GM19467 (cell line): ENCODE measurements around the gene MNAT1.

Experiments used
- ATAC-seq: cut with Tn5 transposase; IDR thresholded peaks from one replicate; pipeline ENCODE4 v1.9.1; 2021; ENCODE audit warnings: mild to moderate bottlenecking, moderate library complexity; ENCODE audit not compliant: unreplicated experiment

The MNAT1 gene

DNA sequence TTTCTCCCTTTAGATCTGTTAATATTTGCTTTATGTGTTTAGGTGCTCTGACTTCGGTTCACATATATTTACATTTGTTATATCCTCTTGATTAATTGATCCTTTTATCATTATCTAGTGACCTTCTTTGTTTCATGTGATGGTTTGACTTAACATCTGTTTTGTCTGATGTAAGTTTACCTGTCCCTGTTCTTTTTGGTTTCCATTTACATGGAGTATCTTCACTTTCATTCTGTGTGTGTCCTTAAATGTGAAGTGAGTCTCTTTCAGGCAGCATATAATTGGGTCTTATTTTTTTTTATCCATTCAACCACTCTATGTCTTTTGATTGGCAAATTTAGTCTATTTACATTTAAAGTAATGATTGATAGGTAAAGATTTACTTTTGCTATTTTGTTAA, 222.1 kb downstream of the MNAT1 start:
- ATAC-seq = no peak

DNA sequence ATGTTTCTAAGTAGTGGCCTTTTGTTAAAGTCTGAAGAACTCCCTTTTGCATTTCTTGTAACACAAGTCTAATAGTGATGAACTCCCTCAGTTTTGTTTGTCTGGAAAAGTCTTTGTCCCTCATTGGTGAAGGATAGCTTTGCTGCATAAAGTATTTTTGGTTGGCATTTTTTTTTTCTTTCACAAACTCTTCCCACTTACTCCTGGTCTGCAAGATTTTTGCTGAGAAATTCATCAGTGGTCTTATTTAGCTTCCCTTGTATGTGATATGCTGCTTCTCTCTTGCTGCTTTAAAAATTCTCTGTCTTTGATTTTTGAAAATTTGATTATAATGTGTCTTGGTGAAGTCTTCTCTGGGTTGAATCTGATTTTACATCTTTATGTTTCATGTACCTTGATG, 223.6 kb downstream of the MNAT1 start:
- ATAC-seq = no peak

DNA sequence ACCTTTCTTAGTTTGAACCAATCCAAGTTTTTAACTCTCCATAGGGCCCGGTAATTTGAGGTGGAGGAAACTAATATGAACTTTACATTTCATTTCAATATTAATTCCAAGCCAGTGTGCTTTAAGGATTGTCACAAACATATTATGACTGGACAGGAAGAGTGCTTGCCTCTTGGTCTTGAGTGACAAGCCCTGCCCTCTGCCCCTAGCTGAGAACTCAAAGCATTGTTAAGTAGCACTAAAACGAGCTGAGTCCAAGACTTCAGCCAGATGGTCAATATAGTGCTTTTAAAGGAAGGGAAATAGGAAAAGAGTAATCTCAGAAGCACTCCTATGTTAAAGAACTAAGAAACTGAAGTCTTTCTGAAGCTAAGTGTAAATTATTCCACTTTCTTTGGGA, 229.2 kb downstream of the MNAT1 start:
- ATAC-seq = no peak

DNA sequence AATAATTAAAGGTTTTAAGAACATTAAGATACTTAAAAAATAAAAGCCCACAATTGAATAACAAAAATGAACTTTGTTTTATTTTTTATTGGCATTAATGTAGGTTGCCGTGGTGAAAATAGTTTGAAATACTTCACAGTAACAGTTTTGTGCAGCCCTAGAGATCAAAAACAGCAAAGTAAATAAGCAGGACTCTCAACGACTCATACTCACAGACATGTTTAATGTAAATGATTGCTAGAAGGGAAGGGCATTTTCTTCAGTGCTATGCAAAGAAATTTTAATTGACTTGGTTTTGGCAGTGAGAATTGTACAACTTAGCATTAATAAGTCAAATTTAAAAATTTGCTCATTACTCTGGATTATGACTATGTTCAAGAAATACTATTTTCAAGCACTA, 230.3 kb downstream of the MNAT1 start:
- no peak for ATAC-seq

DNA sequence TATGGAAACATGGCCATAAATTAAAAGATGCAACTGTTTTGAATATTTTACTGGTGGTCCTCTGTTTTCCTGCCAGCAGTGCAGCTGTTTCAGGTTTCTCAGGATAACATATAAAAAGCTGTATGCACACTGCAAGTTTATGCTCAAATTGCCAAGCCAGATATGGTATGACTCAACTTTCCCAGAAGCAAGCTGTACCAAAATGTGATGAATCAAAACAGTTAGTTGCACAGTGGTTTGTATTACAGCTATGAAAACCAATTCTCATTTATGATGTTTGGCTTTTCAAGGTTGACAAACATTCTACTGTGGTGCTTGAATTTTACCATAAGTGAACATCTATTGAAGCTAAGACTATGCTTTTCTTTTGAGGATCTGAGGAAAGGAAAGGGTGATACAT, 230.8 kb downstream of the MNAT1 start:
- no peak for ATAC-seq

DNA sequence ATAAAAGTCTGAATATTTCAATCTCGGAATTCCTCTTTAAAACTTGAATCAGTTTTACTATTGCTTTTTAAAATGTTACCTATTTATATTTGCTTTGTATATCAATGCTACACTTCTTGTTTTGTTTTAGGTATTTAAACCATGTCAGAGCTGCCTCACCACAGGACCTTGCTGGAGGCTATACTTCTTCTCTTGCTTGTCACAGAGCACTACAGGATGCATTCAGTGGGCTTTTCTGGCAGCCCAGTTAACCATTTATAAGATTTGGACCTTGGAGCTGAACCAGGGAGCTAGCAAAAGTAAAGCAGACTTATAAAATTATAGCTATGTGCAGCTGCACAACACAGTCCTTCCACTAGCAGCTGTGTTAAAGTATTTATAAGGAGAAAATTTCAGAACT, 233.5 kb downstream of the MNAT1 start:
- no peak for ATAC-seq

DNA sequence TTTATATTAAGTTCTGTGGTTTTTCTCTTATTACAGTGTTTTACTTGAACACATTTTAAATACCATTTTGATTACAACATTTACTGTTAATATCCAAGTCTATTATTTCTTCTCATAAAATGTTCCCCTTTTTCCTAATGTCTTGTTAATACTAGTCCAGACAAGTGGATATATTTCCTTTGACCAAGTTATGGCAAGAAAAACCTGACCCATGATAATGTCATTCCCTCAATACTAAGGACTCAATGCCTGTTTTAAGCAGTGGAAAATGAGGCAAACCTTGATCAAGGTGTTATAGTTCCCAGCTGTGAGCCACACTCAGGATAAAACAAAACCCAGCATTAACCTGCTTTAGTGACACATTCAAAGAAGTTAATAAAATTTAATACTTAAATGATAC, 234.1 kb downstream of the MNAT1 start:
- ATAC-seq = no peak

DNA sequence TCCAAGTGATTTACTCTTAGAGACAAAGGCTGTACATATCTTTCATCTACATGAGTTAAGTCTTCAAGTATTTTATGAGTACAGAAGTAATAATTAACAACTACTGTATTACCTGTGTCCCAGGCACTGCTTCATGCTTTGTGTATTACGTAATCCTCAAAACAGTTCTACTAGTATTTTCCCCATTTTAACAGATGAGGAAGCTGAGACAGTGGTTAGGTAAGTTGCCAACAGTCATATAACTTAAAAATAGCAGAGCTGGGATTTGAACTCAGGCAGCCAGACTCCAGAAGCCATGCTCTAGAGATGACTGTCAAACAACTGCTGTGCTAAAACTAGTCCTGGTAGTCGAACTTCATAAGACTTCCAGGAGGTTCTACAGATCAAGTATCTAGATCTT, 235.6 kb downstream of the MNAT1 start:
- ATAC-seq = no peak

DNA sequence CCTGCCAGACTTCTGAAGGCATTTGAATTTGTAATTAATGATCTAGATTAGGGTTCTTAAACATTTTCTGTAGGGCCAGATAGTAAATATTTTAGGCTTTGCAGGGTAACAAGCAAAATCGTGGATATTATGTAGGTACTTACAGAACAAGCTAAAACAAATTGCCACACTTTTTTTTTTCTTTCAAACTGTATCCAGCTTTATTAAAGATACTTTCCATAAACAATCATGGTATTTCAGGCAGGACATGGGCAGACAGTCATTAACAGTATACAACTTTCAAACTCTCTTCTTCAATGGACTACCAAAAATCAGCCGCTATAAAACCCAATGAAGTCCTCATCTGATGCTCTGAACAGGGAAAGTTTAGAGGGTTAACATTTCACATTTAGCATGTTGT, 236.7 kb downstream of the MNAT1 start:
- ATAC-seq = no peak

DNA sequence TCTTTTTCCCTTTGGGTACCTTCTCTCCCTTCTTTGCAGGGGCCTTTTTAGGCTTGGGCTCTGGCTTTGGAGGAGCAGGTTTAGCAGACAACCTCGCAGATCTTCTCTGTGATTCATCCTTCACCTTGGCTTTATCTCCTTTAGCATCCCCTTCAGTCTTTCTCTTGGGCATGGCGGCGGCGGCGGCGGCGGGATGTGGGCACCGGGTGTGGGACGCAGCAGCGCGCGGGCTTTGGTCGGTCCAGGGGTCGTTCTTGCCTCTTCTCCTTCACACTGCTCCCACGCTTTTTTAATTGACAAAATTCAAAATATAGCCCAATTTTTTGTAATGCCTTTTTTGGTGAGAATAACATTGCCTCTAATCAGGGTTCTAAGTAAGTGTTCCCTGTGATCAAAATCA, 237.7 kb downstream of the MNAT1 start:
- ATAC-seq = no peak

DNA sequence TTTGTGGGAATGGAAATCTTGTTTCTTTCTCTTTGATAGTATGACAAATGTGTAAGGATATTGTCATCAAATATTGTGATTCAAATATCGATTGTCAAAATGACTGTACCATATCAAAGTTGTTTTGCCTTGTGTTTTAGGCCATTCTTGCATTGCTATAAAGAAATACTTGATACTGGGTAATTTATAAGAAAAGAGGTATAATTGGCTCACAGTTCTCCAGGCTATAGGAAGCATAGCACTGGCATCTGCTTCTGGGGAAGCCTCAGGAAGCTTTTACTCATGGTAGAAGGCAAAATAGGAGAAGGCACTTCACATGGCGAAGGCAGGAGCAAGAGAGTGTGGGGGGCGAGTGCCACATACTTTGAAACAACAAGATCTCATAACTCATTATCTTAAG, 238.5 kb downstream of the MNAT1 start:
- ATAC-seq = no peak

DNA sequence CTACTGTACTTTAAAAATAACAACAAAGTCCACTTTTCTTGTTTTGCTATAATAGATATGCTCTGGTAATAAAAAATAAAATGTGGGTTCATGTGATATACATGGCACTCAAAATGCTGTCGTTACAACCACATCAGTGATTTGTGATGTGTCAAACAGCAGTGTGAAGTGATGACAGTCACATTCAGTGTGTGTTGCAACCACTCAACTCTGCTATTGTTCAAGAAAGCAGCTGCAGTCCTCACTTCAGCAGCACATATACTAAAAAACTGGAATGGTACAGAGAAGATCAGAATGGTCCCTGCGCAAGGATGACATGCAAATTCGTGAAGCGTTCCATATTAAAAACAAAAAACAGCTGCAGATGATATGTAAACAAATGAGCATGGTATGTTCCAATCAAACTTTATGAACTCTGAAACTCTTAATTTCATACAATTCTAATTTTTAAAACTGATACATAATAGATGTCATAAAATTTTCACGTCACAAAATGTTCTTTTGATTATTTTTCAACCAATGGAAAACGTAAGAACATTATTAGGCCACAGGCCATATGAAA, 239.6 kb downstream of the MNAT1 start:
- no peak for ATAC-seq

DNA sequence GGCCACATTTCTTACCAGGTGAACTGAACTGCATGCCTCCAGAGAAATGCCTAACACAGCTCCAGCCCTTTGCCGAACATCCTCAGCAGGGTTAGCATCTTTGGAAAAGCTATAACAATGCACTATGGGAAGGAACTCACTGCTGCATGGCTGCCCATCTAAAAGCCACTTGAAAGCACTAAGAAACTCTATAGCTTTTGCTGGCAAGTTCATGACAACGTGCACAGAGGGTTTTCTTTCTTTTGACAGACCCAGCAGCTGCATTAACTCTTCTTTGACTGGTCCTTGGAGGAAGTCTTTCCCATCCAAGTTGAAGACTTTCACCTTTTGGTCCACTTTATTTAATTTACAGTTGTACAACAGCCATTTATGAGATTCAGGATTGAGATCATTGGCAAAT, 241.0 kb downstream of the MNAT1 start:
- ATAC-seq = no peak

DNA sequence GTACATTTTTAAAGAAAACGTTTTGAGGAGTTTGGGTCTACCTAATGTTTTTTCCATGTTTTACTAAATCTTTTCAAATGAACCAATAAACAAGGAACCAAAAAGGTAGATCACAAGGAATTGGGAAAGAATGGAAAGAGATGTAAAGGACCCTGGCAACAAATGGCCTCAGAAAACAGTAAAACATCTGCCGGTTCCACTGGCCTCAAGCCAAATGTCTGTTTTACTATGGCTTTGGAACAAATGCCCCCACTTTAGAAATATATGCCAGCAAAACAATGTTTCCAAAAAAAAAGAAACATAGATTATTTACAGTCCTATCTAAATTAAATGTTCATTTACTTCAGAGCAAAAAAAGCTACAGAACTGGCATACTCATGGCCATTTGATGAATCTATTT, 243.3 kb downstream of the MNAT1 start:
- no peak for ATAC-seq

DNA sequence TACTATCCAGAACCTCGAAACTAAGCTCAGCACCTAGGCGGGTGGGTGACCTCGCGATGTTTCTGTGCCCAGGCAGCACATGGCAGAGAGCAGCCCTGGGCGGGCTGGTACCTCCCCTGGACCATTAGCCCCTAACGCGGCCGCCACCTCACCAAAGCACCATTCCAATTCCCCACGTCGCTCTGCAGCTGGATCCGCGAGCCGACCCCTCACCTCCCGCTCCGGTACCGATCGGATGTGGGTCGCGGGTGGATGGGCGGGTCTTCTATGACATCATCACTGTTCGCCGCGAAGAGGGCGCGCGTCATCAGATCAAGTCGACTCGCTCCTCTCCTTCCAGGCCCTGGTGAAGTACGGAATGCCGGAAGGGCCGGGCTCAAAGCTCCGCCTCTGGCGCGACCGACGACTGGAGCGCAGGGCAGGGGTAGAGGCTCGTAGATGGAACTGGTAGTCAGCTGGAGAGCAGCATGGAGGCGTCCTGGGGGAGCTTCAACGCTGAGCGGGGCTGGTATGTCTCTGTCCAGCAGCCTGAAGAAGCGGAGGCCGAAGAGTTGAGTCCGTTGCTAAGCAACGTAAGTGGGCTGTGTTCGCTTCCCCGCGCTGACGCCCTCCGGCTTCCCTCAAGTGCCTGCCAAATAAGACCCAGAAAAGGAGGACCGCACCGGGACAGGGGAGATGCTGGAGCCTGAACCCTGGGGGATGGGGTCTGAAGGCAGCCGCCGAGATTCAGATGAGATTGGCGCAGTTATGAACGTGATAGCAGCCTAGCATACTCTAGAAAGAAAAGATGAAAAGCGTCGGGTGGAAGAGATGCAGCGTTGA, 246.5 kb downstream of the MNAT1 start, which contains the start of the genes SLC38A6 and TRMT5:
Gene SLC38A6, plus strand, starts transcription at position 435 of the 822 bp plus-strand sequence. Its CDS starts 33 bp downstream, at position 468.
Gene TRMT5, minus strand, starts transcription at position 269 of the 822 bp plus-strand sequence. Its CDS starts 106 bp downstream, at position 163.
- ATAC-seq = peak; percentile 83

DNA sequence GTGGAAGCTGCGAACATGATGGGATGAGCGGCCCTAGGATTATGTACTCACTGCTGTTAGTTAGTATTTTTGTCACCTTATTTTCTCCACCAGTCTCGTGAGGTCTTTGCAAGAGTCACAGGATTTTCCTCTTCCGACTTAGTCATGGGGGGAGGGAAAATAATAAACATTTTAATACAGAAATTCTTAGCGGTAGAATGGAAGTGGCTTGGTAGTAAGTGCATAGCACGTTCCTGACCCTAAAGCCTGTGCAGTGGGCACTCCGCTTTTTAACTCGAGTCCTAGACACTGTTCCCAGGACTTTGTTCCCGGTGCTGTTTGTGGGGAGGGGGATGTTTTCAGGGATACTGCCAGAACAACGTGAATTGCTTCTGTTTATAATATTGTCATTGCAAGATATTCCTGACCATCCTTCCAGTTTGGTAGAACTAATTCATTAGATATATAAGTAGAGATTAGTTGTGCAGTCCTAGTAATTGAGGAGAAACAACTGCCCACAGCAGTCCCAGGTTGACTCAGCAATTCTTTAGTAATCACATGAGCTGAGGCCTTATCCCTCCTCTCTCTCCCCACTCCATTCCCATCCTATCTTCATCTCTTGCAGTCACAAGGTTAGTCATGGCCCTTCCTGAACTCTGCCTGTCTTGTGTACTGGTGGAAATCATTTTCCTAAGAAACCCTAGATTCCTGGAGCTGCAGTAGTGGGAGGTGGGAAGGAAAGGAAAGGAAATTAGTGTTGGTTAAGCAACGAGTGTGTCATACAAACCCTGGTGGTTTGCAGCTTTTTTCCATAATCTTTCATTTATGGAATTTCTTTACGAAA, 247.3 kb downstream of the MNAT1 start:
- peak; percentile 1 for ATAC-seq

DNA sequence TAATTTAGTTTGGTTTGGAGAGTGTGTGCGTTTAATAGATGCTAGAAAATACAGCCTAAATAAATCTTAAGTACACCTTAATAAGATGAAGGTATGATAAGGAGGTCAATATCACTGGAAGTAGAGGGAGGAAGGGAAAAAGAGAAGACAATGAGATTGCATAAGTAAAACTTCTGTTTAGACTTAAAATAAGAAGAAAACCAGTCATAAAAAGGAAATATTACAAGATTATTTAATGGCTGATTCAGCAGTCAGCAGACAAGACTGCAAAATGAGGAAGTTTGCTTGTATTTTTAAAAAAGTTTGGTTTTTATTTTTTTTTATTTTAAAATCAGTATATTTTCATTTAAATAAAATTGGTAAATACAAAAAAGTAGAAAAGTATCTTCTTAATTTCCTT, 249.6 kb downstream of the MNAT1 start:
- ATAC-seq = no peak

DNA sequence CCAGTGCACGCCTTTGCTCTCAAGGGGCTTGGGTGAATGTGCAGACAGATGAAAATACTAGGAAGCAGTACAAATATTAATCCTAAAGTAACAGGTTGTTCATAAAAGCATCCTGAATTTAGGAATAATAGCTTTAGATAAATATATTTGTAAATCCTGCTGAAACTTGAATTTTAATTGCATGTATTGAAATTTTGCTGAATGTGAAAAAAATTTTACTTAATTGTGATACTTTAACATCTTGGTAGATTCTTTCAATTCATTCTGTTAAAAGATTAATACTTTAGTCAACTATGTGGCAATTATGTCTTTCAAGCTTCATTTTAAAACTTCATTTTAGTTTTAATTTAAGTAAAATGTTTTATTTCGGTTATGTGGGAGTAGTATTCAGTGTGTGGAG, 251.9 kb downstream of the MNAT1 start:
- ATAC-seq = no peak

DNA sequence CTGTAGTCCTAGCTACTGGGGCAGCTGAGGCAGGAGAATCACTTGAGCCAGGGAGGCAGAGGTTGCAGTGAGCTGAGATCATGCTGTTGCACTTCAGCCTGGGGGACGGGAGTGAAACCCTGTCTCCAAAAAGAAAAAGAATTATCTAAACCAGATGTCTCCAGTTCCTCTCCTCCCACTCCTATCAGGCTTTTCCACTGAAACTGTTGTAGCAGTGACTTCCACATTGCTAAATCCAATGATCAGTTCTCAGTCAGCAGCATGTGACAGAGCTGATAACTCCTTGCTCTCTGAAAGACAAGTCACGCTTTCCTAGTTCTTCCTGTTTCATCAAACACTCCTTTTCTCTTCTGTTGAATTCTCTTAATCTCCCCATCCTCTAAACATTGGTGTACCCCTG, 255.0 kb downstream of the MNAT1 start:
- no peak for ATAC-seq

DNA sequence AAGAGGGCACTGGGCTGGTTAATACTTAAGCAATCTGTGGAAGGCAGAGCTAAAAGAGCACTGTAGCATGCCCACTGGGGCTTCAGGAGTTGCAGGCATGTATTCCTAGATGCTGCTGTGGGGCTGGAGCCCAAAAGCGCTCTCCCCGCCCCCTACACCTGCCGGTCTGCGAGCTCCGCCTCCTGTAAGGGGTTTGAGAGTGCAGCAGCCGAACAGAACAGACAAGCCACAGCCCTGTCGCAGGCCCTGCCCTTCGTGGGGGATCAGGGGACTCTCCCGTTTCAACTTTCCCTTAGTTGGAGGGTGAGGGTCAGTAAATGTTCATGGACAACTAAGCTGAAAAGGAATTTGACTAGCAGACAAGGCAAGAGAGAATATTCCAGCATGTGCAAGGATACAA, 264.1 kb downstream of the MNAT1 start:
- no peak for ATAC-seq

DNA sequence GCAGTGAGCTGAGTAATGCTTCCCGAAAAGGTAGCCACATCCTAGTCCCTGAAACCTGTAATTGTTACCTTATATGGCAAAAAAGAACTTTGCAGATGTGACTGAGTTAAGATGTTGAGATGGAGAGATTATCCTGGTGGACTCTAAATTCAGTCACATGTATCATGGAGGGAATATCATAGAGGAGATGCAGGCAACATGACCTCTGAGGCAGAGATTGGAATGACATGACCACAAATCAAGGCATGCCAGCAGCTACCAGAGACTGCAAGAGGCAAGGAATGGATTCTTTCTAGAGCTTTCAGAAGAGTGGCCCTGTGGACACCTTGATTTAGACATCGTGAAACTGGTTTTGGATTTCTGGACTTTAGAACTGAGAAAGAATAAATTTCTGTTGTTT, 265.0 kb downstream of the MNAT1 start:
- ATAC-seq = no peak

DNA sequence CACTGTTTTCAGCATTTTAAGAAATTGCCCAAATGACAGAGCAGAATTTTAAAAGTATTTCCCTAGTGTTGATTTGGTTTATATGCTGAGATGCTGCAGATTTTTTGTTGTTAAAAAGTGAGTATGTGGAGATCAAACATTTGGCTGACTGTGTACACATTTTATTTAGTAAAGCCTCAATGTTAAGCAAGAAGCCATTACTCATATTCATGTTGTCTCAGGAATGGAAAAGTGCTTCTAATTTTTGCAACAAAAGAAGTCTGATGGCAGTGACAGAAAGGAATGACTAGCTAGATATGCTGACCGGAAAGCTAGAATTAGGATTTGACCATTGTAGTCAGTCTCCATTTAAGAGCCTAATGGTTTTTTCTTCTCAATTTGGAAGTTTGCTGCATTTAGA, 269.0 kb downstream of the MNAT1 start:
- no peak for ATAC-seq
